Trophoblast cell (in vitro differentiated cells and primary cell): ENCODE results near the gene GJB1.

ENCODE experiments used
- DNase-seq, 2 donors: peaks; one replicate each; pipeline ENCODE4 v3.0.0-alpha.2; 2016
- H2AFZ ChIP-seq: 2 replicates; pipeline ENCODE4 v1.6.1; 2013; ENCODE audit warnings: low read length, moderate library complexity, mild to moderate bottlenecking; ENCODE audit not compliant: insufficient read depth, poor library complexity
- H2AK5ac ChIP-seq: 2 replicates; pipeline ENCODE4 v1.6.1; 2013; ENCODE audit warnings: mild to moderate bottlenecking, low read length
- H2BK120ac ChIP-seq: 2 replicates; pipeline ENCODE4 v1.6.1; 2013; ENCODE audit warnings: low read length, mild to moderate bottlenecking, moderate library complexity; ENCODE audit not compliant: insufficient read depth, poor library complexity
- H2BK12ac ChIP-seq: 2 replicates; pipeline ENCODE4 v1.6.1; 2013; ENCODE audit warnings: mild to moderate bottlenecking, low read length, moderate library complexity
- H2BK5ac ChIP-seq: 2 replicates; pipeline ENCODE4 v1.6.1; 2013; ENCODE audit warnings: low read length, low read depth, moderate library complexity, mild to moderate bottlenecking; ENCODE audit not compliant: poor library complexity
- H3K14ac ChIP-seq: 2 replicates; pipeline ENCODE4 v1.6.1; 2013; ENCODE audit warnings: mild to moderate bottlenecking, low read length
- H3K18ac ChIP-seq: 2 replicates; pipeline ENCODE4 v1.6.1; 2013; ENCODE audit warnings: mild to moderate bottlenecking, low read length
- H3K23ac ChIP-seq: 2 replicates; pipeline ENCODE4 v1.6.1; 2013; ENCODE audit warnings: low read length
- H3K27ac ChIP-seq: 2 replicates; pipeline ENCODE4 v1.5.1; 2013; ENCODE audit warnings: low read depth, mild to moderate bottlenecking, inconsistent platforms, low read length, moderate library complexity
- H3K27me3 ChIP-seq: 2 replicates; pipeline ENCODE4 v1.6.1; 2013; ENCODE audit warnings: inconsistent platforms, mild to moderate bottlenecking, low read length, moderate library complexity; ENCODE audit not compliant: insufficient read depth
- H3K36me3 ChIP-seq, 2 experiments: 1 replicate in 1 of 2; 2 replicates in 1 of 2; pipeline ENCODE4 v1.6.1; 2013; ENCODE audit warnings: low read length in 2 of 2, mild to moderate bottlenecking in 2 of 2, moderate library complexity in 1 of 2; ENCODE audit not compliant: insufficient read depth in 2 of 2, control insufficient read depth in 1 of 2
- H3K4ac ChIP-seq: 2 replicates; pipeline ENCODE4 v1.6.1; 2013; ENCODE audit warnings: low read depth, mild to moderate bottlenecking, low read length, moderate library complexity
- H3K4me1 ChIP-seq, 2 experiments: 1 replicate in 1 of 2; 2 replicates in 1 of 2; pipeline ENCODE4 v1.6.1; 2013; ENCODE audit warnings: low read length in 2 of 2, mild to moderate bottlenecking in 2 of 2, moderate library complexity in 1 of 2; ENCODE audit not compliant: insufficient read depth in 2 of 2, control insufficient read depth in 1 of 2
- H3K4me2 ChIP-seq: 2 replicates; pipeline ENCODE4 v1.6.1; 2013; ENCODE audit warnings: inconsistent platforms, mild to moderate bottlenecking, low read length, moderate library complexity
- H3K4me3 ChIP-seq: 2 replicates; pipeline ENCODE4 v1.5.1; 2013; ENCODE audit warnings: mild to moderate bottlenecking, low read depth, low read length, inconsistent platforms
- H3K79me1 ChIP-seq: one replicate; pipeline ENCODE4 v1.6.1; 2013; ENCODE audit warnings: low read length
- H3K79me2 ChIP-seq: 2 replicates; pipeline ENCODE4 v1.6.1; 2013; ENCODE audit warnings: low read length, mild to moderate bottlenecking; ENCODE audit not compliant: control insufficient read depth, insufficient read depth, poor library complexity
- H3K9ac ChIP-seq: 2 replicates; pipeline ENCODE4 v1.6.1; 2013; ENCODE audit warnings: mild to moderate bottlenecking, low read length
- H3K9me3 ChIP-seq: 2 replicates; pipeline ENCODE4 v1.6.1; 2013; ENCODE audit warnings: low read depth, mild to moderate bottlenecking, control low read depth, inconsistent platforms, low read length; ENCODE audit not compliant: insufficient read depth
- H4K12ac ChIP-seq: 2 replicates; pipeline ENCODE4 v1.6.1; 2013; ENCODE audit warnings: low read depth, mild to moderate bottlenecking, low read length, moderate library complexity
- H4K8ac ChIP-seq: 2 replicates; pipeline ENCODE4 v1.6.1; 2013; ENCODE audit warnings: low read depth, mild to moderate bottlenecking, low read length, moderate library complexity
- H4K91ac ChIP-seq: one replicate; pipeline ENCODE4 v1.6.1; 2013; ENCODE audit warnings: low read depth, mild to moderate bottlenecking, low read length, moderate library complexity
- WGBS: extraction: QIAGEN DNeasy Blood & Tissue Kit; methylation state at CpG from one replicate; pipeline ENCODE4 v1.1.7; 2013; ENCODE audit warnings: missing lambda C conversion rate; ENCODE audit not compliant: insufficient read length, insufficient coverage; ENCODE audit errors: extremely low coverage; 5-methylcytosine and 5-hydroxymethylcytosine counted together

GJB1 gene

GRCh38 chrX:71184803-71185495 lies 38.1 kb upstream of the GJB1 start:
- H2BK5ac ChIP-seq: no peak overlapping the region
- H2AFZ ChIP-seq: no peak overlapping the region
- no peak overlapping the region for H2AK5ac ChIP-seq
- H3K14ac ChIP-seq: no peak overlapping the region
- peaks cover 4 to 9% of the 10 kb centered on the region in 2 experiments for H3K4me1 ChIP-seq
- no peak overlapping the region for H3K4me3 ChIP-seq
- H3K9me3 ChIP-seq: no peaks in the 10 kb centered on the region
- H4K91ac ChIP-seq: no peak overlapping the region
- H3K18ac ChIP-seq: no peak overlapping the region
- H3K79me2 ChIP-seq: peaks cover 2% of the 10 kb centered on the region
- no peak overlapping the region for H4K8ac ChIP-seq
- no peak overlapping the region for H3K23ac ChIP-seq
- no peak overlapping the region for H3K27ac ChIP-seq
- H3K4me2 ChIP-seq: no peak overlapping the region
- WGBS: no CpG with 5 or more reads among the region's 4 CpGs
- no peak overlapping the region for H3K4ac ChIP-seq
- no peak overlapping the region for H2BK120ac ChIP-seq
- H3K27me3 ChIP-seq: no peaks in the 10 kb centered on the region
- no peak for DNase-seq
- H4K12ac ChIP-seq: no peak overlapping the region
- no peak overlapping the region for H3K9ac ChIP-seq
- H2BK12ac ChIP-seq: no peak overlapping the region
- peaks cover 9% of the 10 kb centered on the region for H3K79me1 ChIP-seq
- H3K36me3 ChIP-seq: no peaks in the 10 kb centered on the region

GRCh38 chrX:71191248-71191647 lies 31.8 kb upstream of the GJB1 start:
- Histone ChIP-seq H4K8ac (no peak overlapping the region), H2AK5ac (no peak overlapping the region), H3K14ac (no peak overlapping the region), H3K27ac (no peak overlapping the region), H2AFZ (no peak overlapping the region), H2BK120ac (no peak overlapping the region), H3K4ac (no peak overlapping the region), H3K9ac (no peak overlapping the region), H3K36me3 (no peaks in the 10 kb centered on the region), H3K4me3 (no peak overlapping the region), H4K12ac (no peak overlapping the region), H3K9me3 (no peaks in the 10 kb centered on the region), H2BK12ac (no peak overlapping the region), H4K91ac (no peak overlapping the region), H3K23ac (no peak overlapping the region), H3K4me2 (no peak overlapping the region), H2BK5ac (no peak overlapping the region), H3K27me3 (no peaks in the 10 kb centered on the region), H3K79me1 (no peaks in the 10 kb centered on the region), H3K79me2 (no peaks in the 10 kb centered on the region), H3K4me1 (no peaks in the 10 kb centered on the region), H3K18ac (no peak overlapping the region)
- DNase-seq: no peak

GRCh38 chrX:71195964-71196649 lies 26.9 kb upstream of the GJB1 start:
- Histone ChIP-seq H3K79me1 (no peaks in the 10 kb centered on the region), H4K12ac (no peak overlapping the region), H2AK5ac (no peak overlapping the region), H2BK12ac (no peak overlapping the region), H3K79me2 (no peaks in the 10 kb centered on the region), H3K36me3 (no peaks in the 10 kb centered on the region), H3K4me1 (no peaks in the 10 kb centered on the region), H3K14ac (no peak overlapping the region), H2AFZ (no peak overlapping the region), H3K4me2 (no peak overlapping the region), H3K9ac (no peak overlapping the region), H4K91ac (no peak overlapping the region), H3K23ac (no peak overlapping the region), H4K8ac (no peak overlapping the region), H2BK5ac (no peak overlapping the region), H3K27me3 (no peaks in the 10 kb centered on the region), H3K4ac (no peak overlapping the region), H3K27ac (no peak overlapping the region), H2BK120ac (no peak overlapping the region), H3K18ac (no peak overlapping the region), H3K4me3 (no peak overlapping the region), H3K9me3 (no peaks in the 10 kb centered on the region)
- DNase-seq: no peak
- WGBS: no CpG with 5 or more reads among the region's 4 CpGs

GRCh38 chrX:71198066-71198465 lies 25.0 kb upstream of the GJB1 start:
- Histone ChIP-seq H3K14ac (no peak overlapping the region), H2BK120ac (no peak overlapping the region), H3K36me3 (no peaks in the 10 kb centered on the region), H3K27me3 (no peaks in the 10 kb centered on the region), H4K8ac (no peak overlapping the region), H2AFZ (no peak overlapping the region), H3K18ac (no peak overlapping the region), H2BK5ac (no peak overlapping the region), H3K4me1 (no peaks in the 10 kb centered on the region), H3K4ac (no peak overlapping the region), H3K79me2 (no peaks in the 10 kb centered on the region), H2BK12ac (no peak overlapping the region), H4K91ac (no peak overlapping the region), H3K4me2 (no peak overlapping the region), H3K4me3 (no peak overlapping the region), H3K9me3 (no peaks in the 10 kb centered on the region), H3K27ac (no peak overlapping the region), H4K12ac (no peak overlapping the region), H3K23ac (no peak overlapping the region), H3K79me1 (no peaks in the 10 kb centered on the region), H3K9ac (no peak overlapping the region), H2AK5ac (no peak overlapping the region)
- no peak for DNase-seq
- no CpG with 5 or more reads among the region's 3 CpGs for WGBS
